Omental fat pad (tissue), 4 donors: ENCODE measurements around the gene SIM1. TPM values are rescaled to one million over a fixed set of nuclear protein-coding genes. Genes with fewer than 3 reads are reported as not detected.

Experiments
- ATAC-seq: fragments of 150-250 bp; one replicate; pipeline ENCODE4 v1.9.1; 2016; ENCODE audit warnings: mild to moderate bottlenecking, moderate library complexity; ENCODE audit not compliant: low FRiP score
- DNase-seq: peaks from one replicate; pipeline ENCODE4 v3.0.0-alpha.2; 2019; ENCODE audit warnings: low spot score
- CTCF ChIP-seq, 3 donors: fragments of 450-650 bp; IDR thresholded peaks; one replicate each; pipeline ENCODE4 v1.5.1; 2016 to 2017; ENCODE audit warnings: antibody characterized with exemption in 3 of 3, mild to moderate bottlenecking in 3 of 3, moderate library complexity in 2 of 3
- total RNA-seq, 4 donors: library from RNA; depleted of rRNA; stranded (reverse); fragments of >200 nt; gene quantifications; one replicate each; pipeline ENCODE4 v1.1.0, GENCODE V29; 2016

Gene SIM1
- total RNA-seq, 4 donors from 2014 or later: 0.32 TPM; not detected in 3

DNA sequence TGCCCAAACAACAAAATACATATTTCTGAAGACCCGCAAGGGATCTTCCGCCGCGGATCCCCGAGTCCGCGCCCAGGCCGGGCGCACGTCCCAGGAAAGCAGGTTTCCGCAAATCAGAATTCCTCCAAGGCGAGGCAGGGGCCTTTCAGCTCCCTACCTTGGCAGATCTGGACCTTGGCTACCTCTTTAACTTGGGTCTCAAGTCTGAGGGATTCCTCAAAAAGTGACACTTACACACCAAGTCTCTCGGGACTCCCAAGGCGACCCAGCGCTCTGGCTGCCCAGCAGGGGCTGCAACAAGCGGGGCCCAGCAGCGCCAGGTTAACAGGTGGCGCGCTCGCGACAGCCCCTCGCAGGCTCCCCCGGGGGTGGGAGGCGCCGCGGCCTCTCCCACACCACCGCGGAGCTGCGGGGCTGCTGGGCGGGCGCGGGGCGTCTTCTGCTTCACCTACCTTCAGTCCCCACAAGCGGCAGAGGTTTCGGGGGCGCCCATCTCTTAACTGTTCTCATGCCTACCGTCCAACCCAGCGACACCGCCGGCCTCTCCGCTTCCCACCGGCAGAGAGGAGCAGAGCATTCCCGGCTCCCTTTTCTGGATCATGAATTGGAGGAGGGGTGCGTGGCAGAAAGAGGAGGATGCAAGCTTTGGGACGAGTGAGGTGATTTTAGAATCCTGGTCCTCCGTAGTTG lies 414 bp downstream of the SIM1 start:
- DNase-seq: no peak
- ATAC-seq: no peak
- no peak for TF ChIP-seq CTCF (IDR thresholded peaks at IDR 0.05)

DNA sequence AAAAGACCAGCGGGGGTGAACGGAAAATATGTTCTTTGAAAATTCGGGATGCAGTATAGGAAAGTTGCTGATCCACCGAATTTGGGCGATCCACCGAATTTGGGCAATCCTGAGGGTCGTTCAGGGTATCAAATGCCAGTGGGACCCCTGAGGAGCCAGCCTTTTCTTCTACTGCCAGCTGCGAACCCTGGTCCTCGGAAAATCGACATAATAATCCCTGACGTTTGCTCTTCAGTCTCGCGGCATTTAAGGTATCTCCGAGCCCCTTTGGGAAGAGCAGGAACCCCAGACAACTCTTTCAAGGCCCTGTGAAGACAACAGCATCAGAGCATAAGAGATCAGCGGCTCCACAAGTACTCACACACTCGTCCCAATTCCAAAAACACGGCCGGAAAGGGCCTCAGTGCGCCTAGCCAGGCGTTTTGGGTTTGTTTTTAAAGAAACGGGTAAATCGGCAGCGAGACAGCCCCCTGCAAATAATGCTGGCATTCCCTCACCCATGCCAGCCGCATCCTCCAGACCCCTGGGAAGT lies 1.0 kb downstream of the SIM1 start:
- no peak for DNase-seq
- ATAC-seq: no peak
- no peak for TF ChIP-seq CTCF (IDR thresholded peaks at IDR 0.05)

DNA sequence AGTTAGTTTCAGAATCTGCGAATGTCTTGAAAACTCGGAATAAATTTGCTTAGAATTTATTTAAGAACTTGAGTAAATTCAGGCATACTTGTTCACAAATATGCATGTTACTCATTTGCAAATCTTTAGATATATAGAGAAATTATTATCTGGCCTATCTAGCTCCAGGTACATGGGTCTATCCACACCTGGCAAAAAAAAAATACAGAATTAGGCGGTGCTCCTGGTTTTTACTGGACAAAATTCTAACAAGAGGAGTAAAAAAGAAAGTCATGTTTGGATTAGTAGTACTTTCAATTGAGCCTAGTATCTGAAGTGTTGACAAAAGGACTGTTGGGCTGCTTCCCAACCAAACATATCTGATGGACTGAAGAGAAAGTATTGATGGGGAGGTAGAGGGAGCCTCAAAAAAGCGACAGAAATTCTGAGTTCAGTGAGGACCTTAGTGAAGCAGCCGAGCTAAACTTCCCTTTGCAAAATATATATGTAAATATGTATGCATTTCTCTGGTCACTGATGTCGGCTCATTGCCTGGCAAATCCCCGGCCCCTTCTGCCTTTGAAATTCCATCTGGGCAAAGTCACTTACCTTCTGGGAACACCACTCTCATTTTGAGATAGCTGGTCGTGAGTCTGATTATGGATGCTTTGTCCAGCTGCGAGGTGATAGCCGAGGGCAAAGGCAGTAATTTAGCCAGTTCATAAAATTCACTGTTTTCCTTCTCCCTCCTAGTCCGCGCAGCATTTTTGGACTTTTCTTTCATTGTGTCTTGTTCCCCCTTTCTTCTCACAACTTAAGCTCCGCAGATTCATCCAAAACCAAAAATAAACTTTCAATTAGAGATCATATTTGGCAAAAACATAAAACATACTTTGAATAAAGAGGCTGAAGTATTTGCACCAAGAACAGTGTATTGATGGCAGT lies 1.8 kb downstream of the SIM1 start:
- DNase-seq (no peak), ATAC-seq (no peak)
- no peak for TF ChIP-seq CTCF (IDR thresholded peaks at IDR 0.05)

DNA sequence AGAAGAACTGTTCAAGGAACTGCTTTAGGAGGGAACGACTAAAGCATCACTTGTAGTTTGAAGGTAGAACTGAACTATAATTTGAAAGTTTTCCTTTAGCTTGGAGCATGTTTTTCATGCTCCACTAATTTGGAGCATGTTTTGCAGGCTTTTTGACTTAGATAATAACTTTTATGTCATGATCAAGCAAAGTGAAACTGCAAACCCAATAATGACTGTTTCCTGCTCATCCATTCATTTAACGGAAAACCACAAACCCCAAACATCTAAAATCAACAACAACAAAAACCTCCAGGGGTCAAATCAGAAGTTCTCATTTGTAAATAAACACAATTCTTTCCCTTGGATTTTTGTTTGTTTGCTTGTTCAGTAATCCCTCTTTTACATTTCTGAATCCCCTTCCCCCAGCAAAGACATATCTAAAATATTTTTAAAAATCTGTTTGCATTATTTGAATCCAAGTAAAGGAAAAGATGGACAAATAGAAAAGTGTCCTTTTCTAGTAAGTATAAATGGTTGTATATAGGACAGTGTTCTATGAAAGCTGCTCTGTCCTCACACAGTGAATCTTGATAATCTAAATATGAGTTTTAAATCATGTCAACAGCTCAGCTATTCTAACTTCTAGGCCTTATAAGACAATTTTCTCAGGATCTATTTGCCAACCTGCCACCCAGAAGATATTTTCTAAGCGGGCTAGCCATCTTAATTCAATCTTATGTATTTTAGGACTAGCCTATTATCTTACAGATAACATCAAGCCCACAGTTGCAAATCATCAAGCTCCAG lies 2.6 kb downstream of the SIM1 start:
- ATAC-seq (no peak), DNase-seq (no peak)
- no peak for TF ChIP-seq CTCF (IDR thresholded peaks at IDR 0.05)

GRCh38 chr6:100461278-100461916 lies 3.3 kb downstream of the SIM1 start:
- no peak for DNase-seq
- no peak for ATAC-seq
- no peak for TF ChIP-seq CTCF (IDR thresholded peaks at IDR 0.05)

DNA sequence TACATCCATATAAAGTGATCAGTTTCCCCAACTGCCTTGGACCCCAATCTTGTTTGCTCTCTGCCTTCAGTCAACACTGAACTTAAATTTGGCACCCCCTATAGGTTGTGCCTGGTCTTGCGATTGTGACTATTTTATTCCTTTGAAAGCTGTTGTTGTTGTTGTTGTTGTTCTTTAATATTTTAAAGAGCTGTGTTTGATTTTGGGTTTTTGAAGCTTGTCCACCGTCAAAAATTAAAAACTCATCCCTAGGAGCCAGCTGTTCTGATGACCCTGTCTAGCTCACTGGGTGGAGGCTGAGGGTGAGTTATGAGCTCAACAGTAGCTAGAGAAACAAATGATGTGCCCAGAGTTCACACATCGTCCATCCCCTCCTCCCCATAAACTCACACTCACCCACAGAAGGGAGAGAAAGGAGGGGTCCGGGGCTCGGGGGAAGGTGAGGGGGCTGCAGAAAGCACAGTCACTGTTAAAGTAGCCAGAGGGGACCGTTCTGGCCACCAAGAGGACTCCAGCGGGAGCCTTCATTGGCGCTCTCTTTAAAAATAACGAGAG lies 4.0 kb downstream of the SIM1 start:
- ATAC-seq (no peak), DNase-seq (no peak)
- TF ChIP-seq CTCF (IDR thresholded peaks at IDR 0.05): no peak
